Activated CD4-positive, alpha-beta T cell treated with anti-CD3 and anti-CD28 coated beads, Interleukin-2, amount 10 ng/mL, durations not matched to agents 7 days and 5 days (primary cell): ENCODE results near the gene NR2C2AP. TPM values are rescaled to one million over a fixed set of nuclear protein-coding genes. Genes with fewer than 3 reads are reported as not detected.

Experiments
- CTCF ChIA-PET: fragments of 350-600 bp; sonication (Branson Sonifier 250); formaldehyde crosslinking; loops from one replicate; lab custom pipeline; 2021; ENCODE audit warnings: antibody characterized with exemption; lab: Charles Lee
- POLR2A ChIA-PET: fragments of 350-600 bp; sonication (Branson Sonifier 250); formaldehyde crosslinking; loops from one replicate; lab custom pipeline; 2021; ENCODE audit warnings: antibody characterized with exemption; lab: Charles Lee
- DNase-seq: peaks from one replicate; pipeline ENCODE4 v3.0.0-alpha.2; 2020
- H3K27ac Mint-ChIP-seq: one replicate; pipeline ENCODE4 v1.8.0; 2021; ENCODE audit warnings: mild to moderate bottlenecking, moderate library complexity, mixed read lengths
- H3K27me3 Mint-ChIP-seq: one replicate; pipeline ENCODE4 v1.8.0; 2021; ENCODE audit warnings: mixed read lengths
- H3K36me3 Mint-ChIP-seq: one replicate; pipeline ENCODE4 v1.8.0; 2021; ENCODE audit warnings: low read depth, mixed read lengths
- H3K4me1 Mint-ChIP-seq: one replicate; pipeline ENCODE4 v1.8.0; 2021; ENCODE audit warnings: mixed read lengths
- H3K4me3 Mint-ChIP-seq: one replicate; pipeline ENCODE4 v1.8.0; 2021; ENCODE audit warnings: mild to moderate bottlenecking, moderate library complexity, mixed read lengths
- H3K9me3 Mint-ChIP-seq: one replicate; pipeline ENCODE4 v1.8.0; 2021; ENCODE audit warnings: mixed read lengths
- total RNA-seq, 2 experiments: library from RNA; stranded (reverse); gene quantifications; one replicate each; pipeline ENCODE4 v1.2.3, GENCODE V29; 2021

The NR2C2AP gene
- total RNA-seq, 2 experiments from 2014 or later, result 29.9 to 37.2 TPM

DNA sequence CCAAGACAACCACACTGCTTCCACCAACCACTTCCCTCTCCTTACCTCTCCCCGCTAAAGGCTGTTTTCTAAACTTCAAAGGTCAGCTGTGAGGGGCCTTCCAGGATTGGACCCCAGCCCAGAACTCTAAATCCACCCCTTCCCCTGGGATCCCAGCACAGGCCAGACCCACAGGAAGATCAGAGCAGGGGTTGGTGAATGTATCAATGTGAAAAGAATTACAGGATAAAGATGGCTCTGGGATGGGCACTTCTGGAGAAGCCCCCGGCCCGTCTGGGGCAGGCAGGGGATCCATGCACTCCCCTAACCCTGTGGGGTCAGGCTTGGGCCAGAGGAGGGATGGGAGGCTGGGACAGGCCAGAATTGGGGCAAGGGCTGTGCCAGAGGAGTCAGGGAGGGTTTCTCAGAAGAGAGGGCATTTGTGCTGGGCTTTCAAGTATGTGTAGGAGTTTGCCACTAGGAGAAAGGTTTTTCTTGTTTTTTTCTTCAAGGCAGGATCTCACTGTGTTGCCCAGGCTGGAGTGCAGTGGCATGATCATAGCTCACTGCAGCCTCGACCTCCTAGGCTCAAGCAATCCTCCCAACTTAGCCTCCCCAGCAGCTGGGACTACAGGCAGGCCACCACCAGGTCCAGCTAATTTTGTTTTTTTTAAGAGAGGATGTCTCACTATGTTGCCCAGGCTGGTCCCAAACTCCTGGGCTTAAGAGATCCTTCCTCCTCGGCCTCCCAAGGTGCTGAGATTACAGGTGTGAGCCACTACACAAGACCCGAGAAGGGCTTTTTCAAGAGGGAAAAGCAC is 32.1 kb downstream of the NR2C2AP start:
- no peak overlapping the region for H3K27ac Mint-ChIP-seq
- H3K36me3 Mint-ChIP-seq, result peaks cover 2% of the 10 kb centered on the region
- ChIA-PET POLR2A (no interaction called here), CTCF (no interaction called here)
- no peak for DNase-seq
- H3K4me3 Mint-ChIP-seq, result no peak overlapping the region
- H3K4me1 Mint-ChIP-seq, result peaks cover 15% of the 10 kb centered on the region
- H3K9me3 Mint-ChIP-seq, result no peaks in the 10 kb centered on the region
- H3K27me3 Mint-ChIP-seq, result no peaks in the 10 kb centered on the region

DNA sequence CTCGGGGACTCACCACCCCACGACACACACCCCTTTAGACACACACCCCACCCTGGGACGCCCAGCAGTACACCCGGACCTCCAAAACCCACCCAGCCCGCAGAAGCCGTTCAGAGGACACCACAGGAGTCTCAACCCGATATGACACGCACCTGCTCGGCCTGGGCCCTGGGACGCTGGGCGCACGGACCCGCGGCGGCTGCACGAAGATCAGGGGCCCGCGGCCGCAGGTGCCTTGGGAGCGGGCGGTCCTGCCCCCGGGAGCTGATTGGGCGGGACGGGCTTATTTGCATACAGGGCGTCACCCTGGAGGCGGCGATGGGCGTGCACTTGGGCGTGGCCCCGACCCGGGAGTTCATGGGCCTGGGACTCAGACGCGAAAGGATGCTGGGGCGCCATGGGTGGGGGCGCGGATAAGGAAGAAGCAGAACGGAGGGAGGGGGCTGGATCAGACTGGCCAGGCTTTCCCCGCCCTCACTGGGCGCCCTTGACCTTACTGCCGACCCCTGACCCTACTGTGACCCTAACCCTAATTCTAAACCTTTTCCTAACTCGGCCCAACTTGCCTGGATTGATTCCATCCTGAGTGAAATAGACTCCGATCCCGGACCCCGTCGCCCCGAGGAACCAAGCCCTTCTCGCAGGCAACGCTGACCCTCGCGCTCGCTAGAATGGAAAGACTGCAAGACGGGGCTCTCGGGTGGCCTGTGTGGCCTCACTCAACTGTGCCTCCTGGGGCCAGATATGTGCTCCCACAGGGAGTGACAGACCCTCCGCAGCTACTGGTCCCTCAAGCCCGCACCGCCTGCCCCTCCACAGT is 33.0 kb downstream of the NR2C2AP start, which contains the start of gene MEF2B:
Gene MEF2B, minus strand, starts transcription at position 211 of the 820 bp plus-strand sequence. CDS start 19,528 bp downstream, outside the sequence.
- POLR2A ChIA-PET, result no interaction called here
- Mint-ChIP-seq H3K4me3 (no peak within 1 kb of the TSS), H3K9me3 (no peaks in the 10 kb centered on the region)

DNA sequence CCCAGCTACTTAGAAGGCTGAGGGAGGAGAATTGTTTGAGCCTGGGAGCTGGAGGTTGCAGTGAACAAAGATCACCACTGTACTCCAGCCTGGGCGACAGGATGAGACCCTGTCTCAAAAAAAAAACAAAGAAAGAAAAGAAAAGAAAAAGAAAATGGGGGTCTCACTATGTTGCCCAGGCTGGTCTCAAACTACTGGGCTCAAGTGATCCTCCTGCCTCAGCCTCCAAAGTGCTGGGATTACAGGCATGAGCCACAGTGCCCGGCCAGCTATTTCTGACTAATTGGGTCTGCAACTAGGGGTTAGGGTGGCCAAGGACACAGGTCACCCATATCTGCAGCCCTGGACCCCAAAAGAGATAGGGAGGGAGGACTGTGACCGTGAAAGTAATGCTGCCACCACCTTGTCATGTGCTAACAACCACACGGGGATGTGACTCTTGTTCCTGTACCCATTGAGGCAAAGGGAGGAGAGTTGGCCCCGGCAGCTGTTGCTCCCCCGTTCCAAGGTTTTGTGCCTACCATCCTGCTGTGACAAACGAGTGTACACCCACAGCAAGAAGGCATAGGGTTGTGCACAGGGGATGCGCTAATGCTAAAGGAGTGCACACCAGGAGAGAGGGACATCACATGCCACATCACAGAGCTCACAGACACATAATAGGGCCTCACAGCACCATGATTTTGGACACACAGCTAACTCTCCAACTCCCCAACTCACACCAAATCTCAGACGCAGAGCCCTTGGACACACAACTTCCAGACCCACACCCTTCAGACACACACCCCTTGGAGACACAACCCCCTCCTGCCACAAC is 33.8 kb downstream of the NR2C2AP start:
- Mint-ChIP-seq H3K9me3 (no peaks in the 10 kb centered on the region), H3K4me3 (no peak overlapping the region), H3K4me1 (peaks cover 15% of the 10 kb centered on the region), H3K27me3 (no peaks in the 10 kb centered on the region), H3K36me3 (peaks cover 2% of the 10 kb centered on the region), H3K27ac (no peak overlapping the region)
- CTCF ChIA-PET, result interaction anchor here (0.6 kb wide), 2 partner anchors 8 to 10 kb away, joined by 3 read pairs; no protein-coding TSS in a partner anchor
- DNase-seq, result no peak
- POLR2A ChIA-PET, result no interaction called here

More for the DNA sequence above, 33.0 kb downstream of the NR2C2AP start, which contains the start of gene MEF2B:
- DNase-seq, result peak; percentile 86
- Mint-ChIP-seq H3K27me3 (no peaks in the 10 kb centered on the region), H3K36me3 (peaks cover 2% of the 10 kb centered on the region), H3K4me1 (peaks cover 15% of the 10 kb centered on the region), H3K27ac (no peak within 1 kb of the TSS)
- CTCF ChIA-PET, result interaction anchor here (0.6 kb wide), 1 partner anchor 11 kb away, joined by 3 read pairs; no protein-coding TSS in a partner anchor

DNA sequence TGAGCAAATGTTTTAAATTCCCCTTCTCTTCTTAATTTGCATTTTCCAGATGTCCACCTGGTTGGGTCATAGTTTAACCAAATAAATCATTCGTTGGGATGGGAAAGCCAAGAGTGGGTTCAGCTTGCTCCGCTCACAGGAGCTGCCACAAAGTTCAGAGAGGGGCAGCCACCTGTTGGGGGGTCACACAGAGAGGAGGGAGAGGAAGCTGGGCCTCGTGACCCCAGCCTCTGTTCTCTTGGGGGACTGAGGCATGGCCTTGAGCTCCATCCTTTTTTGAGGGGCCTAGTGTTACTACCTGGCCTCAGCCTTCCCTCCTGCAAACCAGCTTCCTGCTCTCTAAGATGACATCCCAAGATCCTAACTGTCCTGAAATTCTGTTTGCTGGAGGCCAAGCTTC is 35.6 kb downstream of the NR2C2AP start:
- Mint-ChIP-seq H3K36me3 (peaks cover 2% of the 10 kb centered on the region), H3K4me3 (no peak overlapping the region), H3K27ac (no peak overlapping the region), H3K4me1 (peaks cover 14% of the 10 kb centered on the region), H3K27me3 (no peaks in the 10 kb centered on the region), H3K9me3 (no peaks in the 10 kb centered on the region)
- no peak for DNase-seq
- CTCF ChIA-PET, result no interaction called here
- POLR2A ChIA-PET, result no interaction called here

DNA sequence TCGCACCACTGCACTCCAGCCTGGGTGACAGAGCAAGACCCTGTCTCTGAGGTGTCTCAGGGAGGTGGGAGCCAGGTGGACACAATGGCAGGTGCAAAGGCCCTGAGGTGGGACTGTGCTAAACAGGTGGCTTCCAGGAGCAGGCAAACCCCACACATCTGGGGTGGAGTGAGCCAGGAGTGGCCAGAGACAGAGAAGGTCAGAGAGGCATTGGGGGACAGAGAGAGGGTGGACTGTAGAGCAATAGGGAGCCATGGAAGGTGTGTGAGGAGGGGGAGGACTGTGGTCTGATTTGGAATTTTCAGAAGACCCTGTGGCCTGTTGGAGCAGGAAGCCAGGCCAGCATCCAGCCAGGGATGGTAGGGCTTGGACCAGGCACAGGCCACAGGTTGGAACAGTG is 37.8 kb downstream of the NR2C2AP start:
- H3K4me3 Mint-ChIP-seq, result no peak overlapping the region
- ChIA-PET POLR2A (no interaction called here), CTCF (no interaction called here)
- H3K27ac Mint-ChIP-seq, result no peak overlapping the region
- peaks cover 4% of the 10 kb centered on the region for H3K36me3 Mint-ChIP-seq
- no peaks in the 10 kb centered on the region for H3K27me3 Mint-ChIP-seq
- DNase-seq, result no peak
- peaks cover 11% of the 10 kb centered on the region for H3K4me1 Mint-ChIP-seq
- no peaks in the 10 kb centered on the region for H3K9me3 Mint-ChIP-seq

DNA sequence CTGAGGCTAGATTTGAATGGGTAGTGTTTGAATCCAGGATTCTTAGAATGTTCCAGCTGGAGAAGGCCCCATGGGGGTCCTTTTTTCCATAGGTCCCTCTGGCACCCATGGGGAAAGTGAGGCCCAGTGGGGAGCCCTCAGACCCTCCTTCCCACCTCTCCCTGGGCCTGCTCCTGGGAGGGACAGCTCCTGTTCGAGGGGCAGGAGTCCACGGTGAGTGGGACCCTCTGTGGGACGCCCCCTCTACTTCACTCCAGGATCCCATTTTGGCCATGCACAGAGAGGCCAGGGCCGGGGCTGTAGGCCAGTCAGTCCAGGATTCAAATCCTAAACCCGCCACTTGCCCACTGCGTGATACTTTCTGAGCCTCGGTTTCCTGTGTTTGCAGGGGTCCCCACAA is 40.7 kb downstream of the NR2C2AP start:
- CTCF ChIA-PET, result interaction anchor here (0.6 kb wide), 1 partner anchor 785 kb away, joined by 3 read pairs; no protein-coding TSS in a partner anchor
- no peak for DNase-seq
- Mint-ChIP-seq H3K36me3 (peaks cover 2% of the 10 kb centered on the region), H3K27ac (no peak overlapping the region), H3K27me3 (no peaks in the 10 kb centered on the region), H3K4me1 (peaks cover 2% of the 10 kb centered on the region), H3K4me3 (no peak overlapping the region), H3K9me3 (no peaks in the 10 kb centered on the region)
- POLR2A ChIA-PET, result no interaction called here

DNA sequence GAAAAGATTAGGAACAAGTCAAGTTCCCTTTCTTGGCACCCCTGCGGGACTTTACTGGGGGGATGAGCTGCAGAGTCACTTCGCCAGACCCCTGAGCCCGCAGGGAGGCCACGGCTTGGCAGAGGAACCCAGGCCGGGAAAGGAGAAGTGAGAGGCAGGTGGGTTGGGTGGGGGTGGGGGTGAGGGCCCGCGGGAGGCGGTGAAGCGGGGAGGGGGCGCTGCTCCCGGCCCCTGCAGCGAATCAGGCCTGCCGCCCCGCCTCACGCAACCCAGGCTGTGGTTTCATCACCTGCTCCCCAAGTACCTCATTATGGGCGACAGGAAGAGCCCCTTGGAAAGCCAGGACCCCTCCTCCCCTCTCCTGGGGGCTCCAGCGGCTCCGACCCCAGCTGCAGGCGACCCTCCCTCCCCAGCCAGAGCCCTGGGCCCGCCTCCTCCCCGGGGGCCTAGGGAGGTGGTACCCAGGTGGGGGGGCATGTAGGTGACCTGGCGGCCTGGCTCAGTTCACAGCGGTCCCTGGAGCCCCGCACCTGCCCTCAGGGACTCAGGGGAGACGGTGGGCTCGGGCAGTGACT is 42.7 kb downstream of the NR2C2AP start:
- DNase-seq, result no peak
- ChIA-PET POLR2A (no interaction called here), CTCF (interaction anchor here (3.1 kb wide), 1 partner anchor 14 kb away, joined by 14 read pairs; no protein-coding TSS in a partner anchor)
- H3K9me3 Mint-ChIP-seq, result no peaks in the 10 kb centered on the region
- H3K4me3 Mint-ChIP-seq, result no peak overlapping the region
- H3K36me3 Mint-ChIP-seq, result peaks cover 4% of the 10 kb centered on the region
- H3K27me3 Mint-ChIP-seq, result no peaks in the 10 kb centered on the region
- no peak overlapping the region for H3K27ac Mint-ChIP-seq
- peaks cover 2% of the 10 kb centered on the region for H3K4me1 Mint-ChIP-seq

DNA sequence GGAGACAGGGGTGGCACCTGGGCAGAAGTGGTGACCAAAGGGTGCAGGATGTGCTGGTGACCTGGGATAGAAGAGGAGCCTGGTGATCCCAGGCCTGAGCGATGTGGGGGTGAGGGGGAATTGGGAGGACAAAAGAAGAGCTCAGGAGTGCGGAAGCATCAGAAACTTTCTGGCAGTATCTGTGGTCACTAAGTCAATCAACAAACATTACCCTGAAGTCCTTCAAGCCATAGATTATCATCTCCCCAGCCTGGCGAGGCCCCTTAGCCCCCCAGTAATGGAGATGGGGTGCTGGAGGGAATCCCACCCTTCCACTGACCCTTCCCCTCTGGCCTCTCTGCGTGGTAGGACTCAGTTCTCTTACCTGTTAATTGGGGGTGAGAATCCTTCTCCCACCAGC is 43.7 kb downstream of the NR2C2AP start:
- no peak overlapping the region for H3K27ac Mint-ChIP-seq
- CTCF ChIA-PET, result interaction anchor here (0.6 to 3.1 kb wide), 5 partner anchors 10 to 217 kb away, joined by 3 to 14 read pairs (median 3); partner anchors contain the start of gene MEF2B

DNA sequence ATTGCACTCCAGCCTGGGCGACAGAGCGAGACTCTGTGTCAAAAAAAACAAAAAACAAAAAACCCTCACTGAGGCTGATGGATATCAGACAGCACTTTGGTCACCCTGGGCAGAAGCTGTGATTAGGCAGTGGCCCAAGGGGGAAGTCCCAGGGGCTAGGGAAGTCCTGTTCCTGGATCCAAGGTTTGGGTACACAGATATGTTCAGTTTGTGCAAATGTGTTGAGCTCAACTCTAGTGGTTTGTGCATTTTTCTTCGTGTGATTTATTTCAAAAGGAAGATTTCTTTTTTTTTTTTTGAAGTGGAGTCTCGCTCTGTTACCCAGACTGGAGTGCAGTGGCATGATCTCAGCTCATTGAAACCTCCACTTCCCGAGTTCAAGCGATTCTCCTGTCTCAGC is 45.4 kb downstream of the NR2C2AP start:
- POLR2A ChIA-PET, result interaction anchor here (0.6 kb wide), 1 partner anchor 9 kb away, joined by 4 read pairs; no protein-coding TSS in a partner anchor
- Mint-ChIP-seq H3K4me1 (peaks cover 2% of the 10 kb centered on the region), H3K4me3 (no peak overlapping the region), H3K9me3 (no peaks in the 10 kb centered on the region), H3K36me3 (peaks cover 6% of the 10 kb centered on the region), H3K27me3 (no peaks in the 10 kb centered on the region), H3K27ac (no peak overlapping the region)
- DNase-seq, result no peak
- CTCF ChIA-PET, result interaction anchor here (0.7 to 3.0 kb wide), 5 partner anchors 11 to 500 kb away, joined by 3 to 12 read pairs (median 4); no protein-coding TSS in a partner anchor

More for the DNA sequence above, 43.7 kb downstream of the NR2C2AP start:
- no peaks in the 10 kb centered on the region for H3K27me3 Mint-ChIP-seq
- no peak for DNase-seq
- no peak overlapping the region for H3K4me3 Mint-ChIP-seq
- H3K9me3 Mint-ChIP-seq, result no peaks in the 10 kb centered on the region
- H3K4me1 Mint-ChIP-seq, result peaks cover 2% of the 10 kb centered on the region
- peaks cover 6% of the 10 kb centered on the region for H3K36me3 Mint-ChIP-seq
- POLR2A ChIA-PET, result interaction anchor here (0.6 kb wide), 1 partner anchor 91 kb away, joined by 4 read pairs; no protein-coding TSS in a partner anchor

DNA sequence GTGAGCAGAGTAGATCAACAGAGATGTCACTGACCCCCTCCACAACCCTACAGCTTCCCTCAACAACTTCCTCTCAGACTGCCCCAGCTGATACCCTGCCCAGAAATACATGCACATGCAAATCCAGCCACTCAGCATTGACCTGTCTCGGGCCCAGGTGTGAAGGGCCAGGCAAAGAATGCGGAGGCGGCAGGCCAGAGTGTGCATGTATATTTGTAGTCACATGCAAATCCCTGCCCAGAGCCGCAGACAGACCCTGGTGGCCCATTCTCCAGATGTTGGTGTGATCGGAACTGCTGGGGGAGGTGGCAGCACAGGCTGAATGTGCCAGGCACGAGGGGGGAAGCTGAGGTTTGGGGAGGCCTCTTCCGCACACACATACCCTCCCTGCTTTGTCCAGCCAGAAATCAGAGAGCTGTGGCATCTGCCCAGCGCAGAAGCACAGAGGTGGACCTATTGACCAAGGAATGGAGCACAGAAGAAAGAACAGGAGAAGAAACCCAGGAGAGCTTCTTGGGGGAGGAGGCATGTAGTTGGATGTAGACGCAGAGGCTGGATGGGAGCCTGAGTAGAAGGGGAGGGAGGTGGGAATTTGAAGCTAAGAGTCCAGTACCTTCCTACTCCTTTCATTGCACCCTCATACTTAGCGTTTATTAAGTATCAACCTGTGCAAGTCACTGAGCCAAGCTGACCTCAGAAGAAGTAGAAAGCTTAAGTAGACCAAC is 47.6 kb downstream of the NR2C2AP start:
- Mint-ChIP-seq H3K27ac (no peak overlapping the region), H3K36me3 (peaks cover 4% of the 10 kb centered on the region), H3K4me3 (no peak overlapping the region), H3K4me1 (no peaks in the 10 kb centered on the region), H3K27me3 (no peaks in the 10 kb centered on the region), H3K9me3 (no peaks in the 10 kb centered on the region)
- DNase-seq, result no peak
- POLR2A ChIA-PET, result interaction anchor here (0.6 kb wide), 1 partner anchor 138 kb away, joined by 4 read pairs; no protein-coding TSS in a partner anchor
- CTCF ChIA-PET, result interaction anchor here (1.4 to 3.0 kb wide), 3 partner anchors 9 to 34 kb away, joined by 3 to 12 read pairs (median 11); no protein-coding TSS in a partner anchor
